GF-D8 (cell line): ENCODE measurements around the gene AR.

Source experiments
- DNase-seq: peaks from one replicate; lab custom pipeline; 2025; lab: John Stamatoyannopoulos, UW

The AR gene

GRCh38 chrX:67568769-67569168, 24.9 kb downstream of the AR start:
- no peak for DNase-seq

- DNase-seq, result no peak
These were observed 27.0 kb downstream of the AR start for GRCh38 chrX:67570839-67571238.

GRCh38 chrX:67574696-67575095, 30.9 kb downstream of the AR start:
- DNase-seq, result no peak

- DNase-seq, result no peak
These were observed 38.6 kb downstream of the AR start for GRCh38 chrX:67582436-67582835.

GRCh38 chrX:67583171-67583570, 39.4 kb downstream of the AR start:
- DNase-seq, result no peak

- DNase-seq, result no peak
These were observed 41.6 kb downstream of the AR start for GRCh38 chrX:67585401-67585800.

- DNase-seq, result no peak
These were observed 44.3 kb downstream of the AR start for GRCh38 chrX:67587946-67588624.

GRCh38 chrX:67596839-67597790, 53.3 kb downstream of the AR start:
- DNase-seq, result no peak

GRCh38 chrX:67599532-67599931, 55.7 kb downstream of the AR start:
- no peak for DNase-seq

GRCh38 chrX:67601771-67602170, 58.0 kb downstream of the AR start:
- DNase-seq, result no peak

- no peak for DNase-seq
These were observed 61.3 kb downstream of the AR start for GRCh38 chrX:67604979-67605703.

GRCh38 chrX:67607466-67607865, 63.6 kb downstream of the AR start:
- no peak for DNase-seq

GRCh38 chrX:67610282-67610681, 66.5 kb downstream of the AR start:
- no peak for DNase-seq

GRCh38 chrX:67612231-67612630, 68.4 kb downstream of the AR start:
- no peak for DNase-seq

- no peak for DNase-seq
These were observed 69.5 kb downstream of the AR start for GRCh38 chrX:67613366-67613765.

- DNase-seq, result no peak
These were observed 70.2 kb downstream of the AR start for GRCh38 chrX:67613996-67614395.

- DNase-seq, result no peak
These were observed 70.6 kb downstream of the AR start for GRCh38 chrX:67614423-67614822.

GRCh38 chrX:67619253-67619652, 75.4 kb downstream of the AR start:
- DNase-seq, result no peak

GRCh38 chrX:67622053-67622585, 78.3 kb downstream of the AR start:
- no peak for DNase-seq

- DNase-seq, result no peak
These were observed 80.5 kb downstream of the AR start for GRCh38 chrX:67624325-67624724.

- DNase-seq, result no peak
These were observed 91.6 kb downstream of the AR start for GRCh38 chrX:67635424-67635823.

GRCh38 chrX:67636532-67636931, 92.7 kb downstream of the AR start:
- DNase-seq, result no peak
